HepG2 (cell line): ENCODE results near the gene TTF2. TPM values are rescaled to one million over a fixed set of nuclear protein-coding genes. Genes with fewer than 3 reads are reported as not detected.

Experiments used
- ATAC-seq: fragments of 200-7000 bp; cut with Tn5 transposase; 3 replicates; pipeline ENCODE4 v1.9.1; 2020; ENCODE audit warnings: mild to moderate bottlenecking, moderate library complexity
- BruUV-seq: library from RNA; stranded (reverse); fragments of 400-500 nt; replicated peaks from 2 replicates; lab custom pipeline; 2021; lab: Mats Ljungman, UMichigan
- CTCF ChIA-PET: fragments of 300-600 bp; formaldehyde crosslinking; extraction: SDS; loops from one replicate; lab custom pipeline; 2021; ENCODE audit warnings: low total read pairs, inconsistent platforms, low intra/inter-chr PET ratio; lab: Yijun Ruan, JAX
- POLR2A ChIA-PET: fragments of 350-600 bp; sonication (Branson Sonifier 250); formaldehyde crosslinking; loops from one replicate; lab custom pipeline; 2020; ENCODE audit warnings: antibody characterized with exemption, inconsistent platforms; lab: Yijun Ruan, JAX
- DNase-seq: peaks from one replicate; pipeline ENCODE4 v3.0.0-alpha.2; 2015; ENCODE audit warnings: low spot score
- FAIRE-seq: peaks from 3 replicates; lab custom pipeline; 2011; peaks lifted over from hg19 to GRCh38; lab: Jason Lieb, UNC
- H2AFZ ChIP-seq: one replicate; pipeline ENCODE4 v1.6.1; 2011; ENCODE audit warnings: low read length, inconsistent platforms
- H3K27ac ChIP-seq: fragments of 300-600 bp; 3 replicates; pipeline ENCODE4 v1.8.0; 2011; ENCODE audit warnings: mixed run types, mild to moderate bottlenecking, mixed read lengths, low read length, inconsistent platforms; ENCODE audit not compliant: insufficient read depth; ENCODE audit errors: extremely low read length
- H3K27me3 ChIP-seq, 2 experiments: fragments of 200-600 bp in 1 of 2; 2 replicates in 1 of 2; 3 replicates in 1 of 2; pipeline versions ENCODE4 v1.6.0 to v1.8.0; 2011; ENCODE audit warnings: low read length in 2 of 2, mild to moderate bottlenecking in 2 of 2, moderate library complexity in 2 of 2, inconsistent platforms in 1 of 2; ENCODE audit not compliant: insufficient read depth in 2 of 2, control insufficient read depth in 1 of 2
- H3K36me3 ChIP-seq, 2 experiments: fragments of 200-600 bp in 1 of 2; replicated peaks in 1 of 2; 2 replicates in 1 of 2; 3 replicates in 1 of 2; pipeline versions ENCODE4 v1.5.1 to v1.8.0; 2011; ENCODE audit warnings: low read length in 2 of 2, inconsistent platforms in 1 of 2; ENCODE audit not compliant: insufficient read depth in 2 of 2, control insufficient read depth in 1 of 2
- H3K4me1 ChIP-seq: 2 replicates; pipeline ENCODE4 v1.5.1; 2012; ENCODE audit warnings: low read length, inconsistent platforms; ENCODE audit not compliant: insufficient read depth
- H3K4me2 ChIP-seq: 2 replicates; pipeline ENCODE4 v1.6.0; 2011; ENCODE audit warnings: low read depth, low read length, inconsistent platforms
- H3K4me3 ChIP-seq, 3 experiments: fragments of 200-600 bp in 1 of 3; sonication (generic), shearing (Covaris generic) in 1 of 3; replicated peaks in 1 of 3; 2 replicates each; pipeline ENCODE4 v1.5.1; 2011 to 2016; ENCODE audit warnings: low read length in 3 of 3, inconsistent platforms in 2 of 3, low read depth in 2 of 3, mild to moderate bottlenecking in 2 of 3, control low read depth in 1 of 3, mixed read lengths in 1 of 3; ENCODE audit not compliant: insufficient read depth in 1 of 3
- H3K79me2 ChIP-seq: one replicate; pipeline ENCODE4 v1.6.1; 2011; ENCODE audit warnings: low read length, inconsistent platforms; ENCODE audit not compliant: insufficient read depth
- H3K9ac ChIP-seq: 2 replicates; pipeline ENCODE4 v1.6.0; 2011; ENCODE audit warnings: mild to moderate bottlenecking, low read depth, low read length, inconsistent platforms; ENCODE audit not compliant: insufficient read depth
- H3K9me3 ChIP-seq: 2 replicates; pipeline ENCODE4 v1.5.1; 2012; ENCODE audit warnings: mild to moderate bottlenecking, low read length
- H4K20me1 ChIP-seq: 2 replicates; pipeline ENCODE4 v1.6.0; 2011; ENCODE audit warnings: inconsistent platforms, mild to moderate bottlenecking, low read length, moderate library complexity; ENCODE audit not compliant: insufficient read depth
- ADNP ChIP-seq: sonication (generic); formaldehyde crosslinking; IDR thresholded peaks from 2 replicates; pipeline ENCODE4 v1.4.0; 2020; ENCODE audit warnings: missing genetic modification reagents
- ARID2 ChIP-seq: sonication (generic); formaldehyde crosslinking; IDR thresholded peaks from 2 replicates; pipeline ENCODE4 v1.8.1; 2022; ENCODE audit warnings: mild to moderate bottlenecking, missing genetic modification reagents, borderline replicate concordance
- ARID3A ChIP-seq: IDR thresholded peaks from 2 replicates; pipeline ENCODE4 v1.6.1; 2012; ENCODE audit warnings: low read depth, low read length, improper control_type of control experiment
- FUBP1 ChIP-seq: sonication (generic); formaldehyde crosslinking; IDR thresholded peaks from 2 replicates; pipeline ENCODE4 v1.5.1; 2020; ENCODE audit warnings: missing genetic modification reagents, mild to moderate bottlenecking, borderline replicate concordance
- GFI1 ChIP-seq: sonication (generic); formaldehyde crosslinking; IDR thresholded peaks from 2 replicates; pipeline ENCODE4 v1.5.0; 2020; ENCODE audit warnings: missing genetic modification reagents, mild to moderate bottlenecking, borderline replicate concordance
- GZF1 ChIP-seq: sonication (generic); formaldehyde crosslinking; IDR thresholded peaks from 2 replicates; pipeline ENCODE4 v1.5.1; 2020; ENCODE audit warnings: mild to moderate bottlenecking, missing genetic modification reagents
- IKZF1 ChIP-seq: fragments of 450-650 bp; IDR thresholded peaks from 2 replicates; pipeline ENCODE4 v1.7.1; 2016
- KAT8 ChIP-seq: IDR thresholded peaks from 2 replicates; pipeline ENCODE4 v1.6.1; 2016; ENCODE audit warnings: missing genetic modification reagents, missing compliant biosample characterization
- NFIC ChIP-seq: IDR thresholded peaks from 2 replicates; pipeline ENCODE4 v1.6.1; 2012; ENCODE audit warnings: mild to moderate bottlenecking, low read length, inconsistent platforms
- PLRG1 ChIP-seq: fragments of 450-650 bp; conservative IDR thresholded peaks from 2 replicates; pipeline ENCODE4 v1.6.1; 2016
- RARG ChIP-seq: sonication (generic); formaldehyde crosslinking; IDR thresholded peaks from 2 replicates; pipeline ENCODE4 v1.4.0; 2020; ENCODE audit warnings: low read depth, mild to moderate bottlenecking, missing genetic modification reagents
- SP1 ChIP-seq, 2 experiments: fragments of 450-650 bp in 1 of 2; sonication (generic) in 1 of 2; formaldehyde crosslinking in 1 of 2; IDR thresholded peaks; 2 replicates each; pipeline versions ENCODE4 v1.4.0 to v1.6.1; 2016 to 2020; ENCODE audit warnings: missing genetic modification reagents in 1 of 2
- TEF ChIP-seq: sonication (generic); formaldehyde crosslinking; IDR thresholded peaks from 2 replicates; pipeline ENCODE4 v1.5.0; 2020; ENCODE audit warnings: missing genetic modification reagents
- ZNF124 ChIP-seq: sonication (generic); formaldehyde crosslinking; IDR thresholded peaks from 2 replicates; pipeline ENCODE4 v1.4.0; 2020; ENCODE audit warnings: missing genetic modification reagents
- ZNF740 ChIP-seq: sonication (generic); formaldehyde crosslinking; IDR thresholded peaks from 2 replicates; pipeline ENCODE4 v1.4.0; 2020; ENCODE audit warnings: missing genetic modification reagents
- ZNF775 ChIP-seq: sonication (generic); formaldehyde crosslinking; IDR thresholded peaks from 2 replicates; pipeline ENCODE4 v1.4.0; 2020; ENCODE audit warnings: missing genetic modification reagents, mild to moderate bottlenecking, moderate library complexity, borderline replicate concordance
- ZNF792 ChIP-seq: IDR thresholded peaks from 2 replicates; pipeline ENCODE4 v1.6.1; 2016
- WGBS: methylation state at CpG from one replicate; pipeline ENCODE4 v1.1.6; 2017; ENCODE audit warnings: low lambda C conversion rate; 5-methylcytosine and 5-hydroxymethylcytosine counted together
- in situ Hi-C: cut with HindIII; loops from 2 replicates; pipeline ENCODE4 v1.10.0; 2017; ENCODE audit warnings: low pct_unique_long_range_greater_than_20kb; ENCODE audit not compliant: extremely low pct_ligation_motif_present
- intact Hi-C: fragments of 100-400 bp; cut with micrococcal nuclease; formaldehyde crosslinking; loops from one replicate; pipeline ENCODE4 v1.10.0; 2022; ENCODE audit not compliant: unreplicated experiment
- polyA plus RNA-seq, 8 experiments: library from polyadenylated mRNA; depleted of rRNA in 3 of 8; stranded (reverse) in 7 of 8; unstranded in 1 of 8; fragments of >200 nt; fragmentation: Illumina TruSeq in 4 of 8; extraction: Trizol in 4 of 8; gene quantifications; 2 replicates each; pipeline versions ENCODE4 v1.2.1 to v1.2.3, GENCODE V29; 2011 to 2016; ENCODE audit warnings: low read depth in 4 of 8, missing spikeins in 1 of 8, mixed read lengths in 1 of 8; ENCODE audit not compliant: insufficient read depth in 1 of 8
- total RNA-seq, 5 experiments: library from RNA; depleted of rRNA; stranded (reverse); fragments of >200 nt; fragmentation: Illumina TruSeq; extraction: Trizol; gene quantifications; 2 replicates each; pipeline ENCODE4 v1.2.3, GENCODE V29; 2016; ENCODE audit warnings: low read depth in 1 of 5

TTF2 gene
- total and polyA plus RNA-seq, 2 of the 13 experiments (the other 11 are each of a cell fraction or from before 2014, with no cell fraction given): 12.8 to 48.9 TPM

GRCh38 chr1:117113199-117113598 is 53.1 kb downstream of the TTF2 start (continued):
- TF ChIP-seq ARID2 (CRISPR knock-in tag) (no peak), NFIC (no peak), ADNP (CRISPR knock-in tag) (no peak), KAT8 (CRISPR knock-in tag) (no peak), RARG (CRISPR knock-in tag) (no peak)

- Histone ChIP-seq H3K27ac (no peak overlapping the region), H3K4me2 (no peak overlapping the region), H3K79me2 (no peaks in the 10 kb centered on the region), H3K4me1 (peaks cover under 1% of the 10 kb centered on the region; the same call in 1 of the 2 replicates), H4K20me1 (no peaks in the 10 kb centered on the region), H3K9me3 (no peaks in the 10 kb centered on the region), H3K36me3 (peaks cover 0 to 1% of the 10 kb centered on the region in 2 experiments; a peak in 2 of 5 replicates), H3K27me3 (no peaks in the 10 kb centered on the region), H2AFZ (no peak overlapping the region), H3K9ac (no peak overlapping the region), H3K4me3 (no peak overlapping the region)
- no peak for DNase-seq
- no peak for ATAC-seq
- no TSS peak for BruUV-seq
- WGBS: 84% methylated on average over 2 of the region's 2 CpGs
- intact Hi-C loops (no loop called here), in situ Hi-C loops (no loop called here)
- CTCF ChIA-PET: no interaction called here
- FAIRE-seq: no peak
- POLR2A ChIA-PET: no interaction called here
- TF ChIP-seq FUBP1 (CRISPR knock-in tag) (no peak), ZNF792 (CRISPR knock-in tag) (no peak), ARID3A (no peak), GZF1 (CRISPR knock-in tag) (no peak), TEF (CRISPR knock-in tag) (no peak), ZNF124 (no peak), GFI1 (CRISPR knock-in tag) (no peak), ZNF740 (CRISPR knock-in tag) (no peak), IKZF1 (no peak), PLRG1 (no peak), ZNF775 (CRISPR knock-in tag) (no peak), SP1 (IDR thresholded peaks at IDR 0.05) (no peak), SP1 (CRISPR knock-in tag; IDR thresholded peaks at IDR 0.05) (no peak)
Observed at GRCh38 chr1:117114877-117115276, 54.8 kb downstream of the TTF2 start.
